ENCODE measurements around the gene SEMA5B. TPM values are rescaled to one million over a fixed set of nuclear protein-coding genes. Genes with fewer than 3 reads are reported as not detected.

The SEMA5B gene
- total RNA-seq, 1 donor from 2014 or later = 1.0 TPM

DNA sequence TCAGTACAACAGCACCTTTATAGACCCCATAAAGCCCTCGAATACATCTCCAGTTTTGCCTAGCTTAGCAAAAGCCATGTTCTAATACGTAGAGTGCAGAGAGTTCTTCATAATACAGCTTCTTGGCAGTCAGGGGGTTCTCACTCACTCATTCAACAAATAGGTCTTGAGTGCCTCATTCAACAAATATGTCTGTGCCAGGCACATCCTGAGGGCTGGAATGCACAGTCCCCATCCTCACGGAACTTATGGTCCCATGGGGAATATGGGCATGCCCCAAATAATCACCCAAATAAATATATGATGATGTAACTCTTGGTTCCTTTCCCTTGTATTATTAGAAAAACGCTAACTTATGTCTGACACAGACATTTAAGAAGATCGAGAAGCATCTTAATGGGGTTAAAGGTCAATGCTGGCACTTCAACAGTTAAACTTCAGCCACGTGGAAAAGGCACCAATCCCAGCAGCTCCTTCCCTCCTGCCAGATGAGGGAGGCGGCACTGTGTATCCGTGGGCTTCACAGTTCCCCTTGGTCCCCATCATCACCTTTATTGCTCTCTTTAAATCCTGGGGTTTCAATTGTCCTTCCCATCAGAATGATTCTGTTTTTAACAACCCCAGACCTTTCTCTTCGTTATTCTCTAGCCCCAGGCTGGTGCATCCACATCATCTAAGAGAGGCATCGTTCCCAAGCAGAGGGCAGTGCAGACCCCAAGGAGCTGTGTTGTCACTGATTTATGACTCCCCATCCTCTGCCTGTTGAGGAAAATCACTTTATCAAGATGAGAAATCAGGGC lies 18.9 kb upstream of the SEMA5B start:
- H3K27ac Mint-ChIP-seq (ENCODE audit: unreplicated experiment) = no peak overlapping the region
- Histone ChIP-seq H3K36me3 (ENCODE audit: insufficient read depth, low read length) (no peaks in the 10 kb centered on the region), H3K9ac (ENCODE audit: low read length) (no peak overlapping the region), H3K4me1 (ENCODE audit: insufficient read depth, low read length) (peaks cover 4% of the 10 kb centered on the region), H3K27me3 (ENCODE audit: insufficient read depth, low read length) (peaks cover 17% of the 10 kb centered on the region), H3K79me2 (ENCODE audit: insufficient read depth, low read length) (no peaks in the 10 kb centered on the region), H3K27ac (ENCODE audit: low read depth, low read length) (no peak overlapping the region), H2AFZ (ENCODE audit: low read depth, low read length) (no peak overlapping the region), H3K4me3 (ENCODE audit: insufficient read depth, low read depth, low read length) (no peak overlapping the region), H4K20me1 (ENCODE audit: insufficient read depth, low read length) (no peaks in the 10 kb centered on the region), H3K4me2 (ENCODE audit: low read length) (no peak overlapping the region), H3K9me3 (ENCODE audit: insufficient read depth, low read depth, low read length) (no peaks in the 10 kb centered on the region)
- peaks cover 11% of the 10 kb centered on the region for H3K27me3 Mint-ChIP-seq (ENCODE audit: low read depth, unreplicated experiment)
- FAIRE-seq (peak; percentile 9), DNase-seq (ENCODE audit: low read depth) (no peak)
- no peaks in the 10 kb centered on the region for H3K9me3 Mint-ChIP-seq (ENCODE audit: unreplicated experiment)
- TF ChIP-seq, protein P1, sequence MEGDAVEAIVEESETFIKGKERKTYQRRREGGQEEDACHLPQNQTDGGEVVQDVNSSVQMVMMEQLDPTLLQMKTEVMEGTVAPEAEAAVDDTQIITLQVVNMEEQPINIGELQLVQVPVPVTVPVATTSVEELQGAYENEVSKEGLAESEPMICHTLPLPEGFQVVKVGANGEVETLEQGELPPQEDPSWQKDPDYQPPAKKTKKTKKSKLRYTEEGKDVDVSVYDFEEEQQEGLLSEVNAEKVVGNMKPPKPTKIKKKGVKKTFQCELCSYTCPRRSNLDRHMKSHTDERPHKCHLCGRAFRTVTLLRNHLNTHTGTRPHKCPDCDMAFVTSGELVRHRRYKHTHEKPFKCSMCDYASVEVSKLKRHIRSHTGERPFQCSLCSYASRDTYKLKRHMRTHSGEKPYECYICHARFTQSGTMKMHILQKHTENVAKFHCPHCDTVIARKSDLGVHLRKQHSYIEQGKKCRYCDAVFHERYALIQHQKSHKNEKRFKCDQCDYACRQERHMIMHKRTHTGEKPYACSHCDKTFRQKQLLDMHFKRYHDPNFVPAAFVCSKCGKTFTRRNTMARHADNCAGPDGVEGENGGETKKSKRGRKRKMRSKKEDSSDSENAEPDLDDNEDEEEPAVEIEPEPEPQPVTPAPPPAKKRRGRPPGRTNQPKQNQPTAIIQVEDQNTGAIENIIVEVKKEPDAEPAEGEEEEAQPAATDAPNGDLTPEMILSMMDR (IDR thresholded peaks at IDR 0.05; ENCODE audit: insufficient read depth, low read depth, low read length) = no peak
- TF ChIP-seq EZH2 (IDR thresholded peaks at IDR 0.05; ENCODE audit: insufficient read depth, low read length) = no peak
- H3K36me3 Mint-ChIP-seq (ENCODE audit: low read depth, unreplicated experiment) = no peaks in the 10 kb centered on the region
- no peak overlapping the region for H3K4me3 Mint-ChIP-seq (ENCODE audit: unreplicated experiment)
- H3K4me1 Mint-ChIP-seq (ENCODE audit: low read depth, unreplicated experiment) = peaks cover 5% of the 10 kb centered on the region

DNA sequence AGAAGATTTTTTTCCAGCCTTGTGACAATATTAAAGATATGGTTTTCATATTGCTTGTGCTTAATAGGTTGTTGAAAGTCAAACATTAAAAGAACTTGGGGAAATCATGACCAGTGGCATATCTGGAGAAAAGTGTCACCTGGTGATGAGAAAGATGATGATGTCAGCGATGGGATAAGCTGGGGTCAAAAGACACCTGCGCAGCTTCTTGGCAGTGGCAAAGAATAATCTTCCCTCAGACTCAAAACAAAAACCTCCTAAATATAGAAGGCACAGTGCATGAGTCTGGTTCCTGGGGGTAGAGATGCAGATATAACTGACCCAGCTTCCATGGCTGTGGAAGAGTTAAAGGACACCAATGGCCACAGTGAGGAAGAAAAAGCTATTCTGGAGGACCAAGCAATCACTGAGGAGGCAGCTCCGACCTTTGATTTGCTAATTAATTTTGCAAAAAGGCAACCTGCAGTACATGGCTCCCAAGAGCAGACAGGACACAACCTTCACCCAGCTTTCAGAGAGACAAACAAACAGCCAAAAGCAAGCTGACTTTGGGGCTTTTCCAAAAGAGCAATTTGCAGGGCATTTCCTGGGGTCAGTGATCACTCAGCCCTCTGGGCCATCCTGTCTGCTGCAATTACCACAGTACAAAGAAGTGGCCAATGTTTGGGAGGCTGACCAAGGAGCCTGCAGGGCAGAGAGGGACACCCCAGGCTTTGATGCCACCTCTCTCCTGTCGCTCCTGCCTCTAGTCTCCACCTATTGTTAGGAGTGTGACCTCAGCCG lies 17.6 kb upstream of the SEMA5B start:
- H3K36me3 Mint-ChIP-seq (ENCODE audit: low read depth, unreplicated experiment) = no peaks in the 10 kb centered on the region
- H3K4me1 ChIP-seq (ENCODE audit: insufficient read depth, low read length) = peaks cover 4% of the 10 kb centered on the region
- H4K20me1 ChIP-seq (ENCODE audit: insufficient read depth, low read length) = no peaks in the 10 kb centered on the region
- FAIRE-seq = no peak
- no peak overlapping the region for H3K27ac ChIP-seq (ENCODE audit: low read depth, low read length)
- H3K27me3 Mint-ChIP-seq (ENCODE audit: low read depth, unreplicated experiment) = peaks cover 21% of the 10 kb centered on the region
- no peak overlapping the region for H3K4me3 ChIP-seq (ENCODE audit: insufficient read depth, low read depth, low read length)
- no peak overlapping the region for H3K27ac Mint-ChIP-seq (ENCODE audit: unreplicated experiment)
- DNase-seq (ENCODE audit: low read depth) = no peak
- H3K9me3 Mint-ChIP-seq (ENCODE audit: unreplicated experiment) = no peaks in the 10 kb centered on the region
- no peaks in the 10 kb centered on the region for H3K36me3 ChIP-seq (ENCODE audit: insufficient read depth, low read length)
- no peak overlapping the region for H3K9ac ChIP-seq (ENCODE audit: low read length)
- H2AFZ ChIP-seq (ENCODE audit: low read depth, low read length) = no peak overlapping the region
- no peaks in the 10 kb centered on the region for H3K9me3 ChIP-seq (ENCODE audit: insufficient read depth, low read depth, low read length)
- H3K4me2 ChIP-seq (ENCODE audit: low read length) = no peak overlapping the region
- H3K79me2 ChIP-seq (ENCODE audit: insufficient read depth, low read length) = no peaks in the 10 kb centered on the region
- TF ChIP-seq, protein P1 (IDR thresholded peaks at IDR 0.05; ENCODE audit: insufficient read depth, low read depth, low read length) = no peak
- TF ChIP-seq EZH2 (IDR thresholded peaks at IDR 0.05; ENCODE audit: insufficient read depth, low read length) = no peak
- H3K4me3 Mint-ChIP-seq (ENCODE audit: unreplicated experiment) = no peak overlapping the region
- peaks cover 3% of the 10 kb centered on the region for H3K4me1 Mint-ChIP-seq (ENCODE audit: low read depth, unreplicated experiment)
- H3K27me3 ChIP-seq (ENCODE audit: insufficient read depth, low read length) = peaks cover 23% of the 10 kb centered on the region
